Measurements from ENCODE around the gene GAL3ST2.
"Not testable (repeated sequence)": the region's sequence is repeated elsewhere in the genome, so short reads cannot be mapped to it uniquely, and the experiment has no call there.

Gene GAL3ST2

DNA sequence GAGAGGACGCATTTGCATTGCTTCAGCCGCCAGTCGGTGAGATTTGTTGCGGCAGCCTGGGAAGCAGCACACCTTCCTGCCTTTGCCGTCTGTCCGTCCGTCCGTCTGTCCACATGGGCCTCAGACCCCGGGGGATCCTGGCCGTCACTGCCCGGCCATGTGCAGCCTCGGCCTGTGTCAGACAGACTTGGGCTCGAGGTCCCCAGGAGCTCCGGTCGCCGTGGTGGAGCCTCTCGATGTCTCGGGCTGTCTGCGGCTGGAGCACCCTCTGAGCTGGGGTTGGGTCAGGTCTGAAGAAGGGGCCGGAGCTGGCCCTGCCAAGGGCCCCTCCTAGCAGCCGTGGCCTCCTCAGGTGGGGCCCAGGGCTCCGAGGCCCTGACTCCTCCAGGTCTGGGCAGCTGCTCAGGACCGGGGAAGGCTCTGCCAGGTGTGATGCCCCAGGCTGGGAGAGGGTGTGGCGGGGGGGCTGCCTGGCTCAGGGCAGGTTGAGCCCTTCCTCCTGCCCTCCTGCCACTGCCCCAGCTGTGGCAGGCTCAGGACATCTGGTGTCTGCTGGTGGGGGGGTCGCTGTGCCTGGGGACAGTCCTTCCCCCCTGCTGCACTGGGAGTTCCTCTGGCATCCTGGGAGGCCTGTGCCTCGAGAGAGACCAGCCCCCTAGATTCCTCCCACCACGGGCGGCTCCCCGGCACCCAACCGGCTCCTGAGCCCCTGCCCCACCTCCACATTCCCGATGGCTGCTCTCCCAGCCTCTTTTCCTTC is 44.2 kb downstream of the GAL3ST2 start:
- H3K27me3 ChIP-seq (ENCODE audit: control insufficient read depth in 5 of 5, insufficient read depth in 4 of 5, low read length in 5 of 5), result peaks cover 0 to 21% (median 12%) of the 10 kb centered on the region in 5 donors
- no peaks in the 10 kb centered on the region for H3K36me3 ChIP-seq (ENCODE audit: control insufficient read depth in 5 of 5, insufficient read depth in 5 of 5, low read length in 5 of 5)
- H3K4me3 ChIP-seq (ENCODE audit: low read depth in 1 of 5, low read length in 5 of 5), result peak overlapping the region in 2 of 5 donors; percentile 47 to 59
- peaks cover 0 to 2% (median 0%) of the 10 kb centered on the region in 5 donors for H3K9me3 ChIP-seq (ENCODE audit: control insufficient read depth in 5 of 5, low read length in 5 of 5)
- peaks cover 0 to 20% (median 7%) of the 10 kb centered on the region in 5 donors for H3K4me1 ChIP-seq (ENCODE audit: control insufficient read depth in 5 of 5, insufficient read depth in 5 of 5, low read length in 5 of 5)
- H3K9ac ChIP-seq (ENCODE audit: low read length in 5 of 5), result no peak overlapping the region
- no peak overlapping the region for H3K27ac ChIP-seq (ENCODE audit: low read depth, low read length)

DNA sequence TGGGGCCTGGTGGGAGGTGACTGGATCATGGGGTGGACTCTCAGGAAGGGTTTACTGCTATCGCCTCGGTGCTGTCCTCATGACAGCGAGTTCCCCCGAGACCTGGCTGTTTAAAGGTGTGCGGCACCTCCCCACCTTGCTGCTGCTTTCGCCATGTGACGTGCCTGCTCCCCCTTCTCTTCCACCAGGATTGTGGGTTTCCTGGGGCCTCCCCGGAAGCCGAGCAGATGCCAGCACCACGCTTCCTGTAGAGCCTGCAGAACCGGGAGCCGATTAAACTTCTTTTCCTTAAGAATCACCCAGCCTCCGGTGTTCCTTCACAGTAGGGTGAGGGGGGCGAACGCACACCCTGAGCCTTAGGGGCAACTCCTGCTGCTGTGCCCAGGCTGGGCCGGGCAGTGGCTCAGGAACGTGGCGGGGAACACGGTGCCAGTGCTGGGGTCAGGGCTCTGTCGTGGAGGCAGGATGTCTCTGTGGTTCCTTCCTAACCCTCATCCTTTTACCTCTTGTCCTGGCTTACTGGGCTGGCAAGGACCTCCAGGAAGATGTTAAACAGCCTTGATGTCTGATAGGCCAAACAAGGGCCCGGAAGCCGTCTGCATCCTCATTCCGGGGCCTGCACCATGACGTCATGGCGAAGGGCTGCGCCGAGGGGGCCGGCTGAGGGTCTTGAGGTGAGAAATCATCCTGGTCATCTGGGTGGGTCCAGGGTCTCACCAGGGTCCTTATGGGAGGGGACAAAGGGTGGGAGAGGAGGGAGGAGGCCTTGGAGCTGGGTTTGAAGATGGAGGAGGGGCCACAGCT is 45.0 kb downstream of the GAL3ST2 start:
- Histone ChIP-seq H3K9me3 (ENCODE audit: control insufficient read depth in 5 of 5, low read length in 5 of 5) (peaks cover 0 to 3% (median under 1%) of the 10 kb centered on the region in 5 donors), H3K4me3 (ENCODE audit: low read depth in 1 of 5, low read length in 5 of 5) (peak overlapping the region in 4 of 5 donors; percentile 6 to 59 (median 38)), H3K27ac (ENCODE audit: low read depth, low read length) (no peak overlapping the region), H3K9ac (ENCODE audit: low read length in 5 of 5) (no peak overlapping the region), H3K4me1 (ENCODE audit: control insufficient read depth in 5 of 5, insufficient read depth in 5 of 5, low read length in 5 of 5) (peaks cover 0 to 20% (median 7%) of the 10 kb centered on the region in 5 donors), H3K27me3 (ENCODE audit: control insufficient read depth in 5 of 5, insufficient read depth in 4 of 5, low read length in 5 of 5) (peaks cover 0 to 18% (median 12%) of the 10 kb centered on the region in 5 donors), H3K36me3 (ENCODE audit: control insufficient read depth in 5 of 5, insufficient read depth in 5 of 5, low read length in 5 of 5) (no peaks in the 10 kb centered on the region)

DNA sequence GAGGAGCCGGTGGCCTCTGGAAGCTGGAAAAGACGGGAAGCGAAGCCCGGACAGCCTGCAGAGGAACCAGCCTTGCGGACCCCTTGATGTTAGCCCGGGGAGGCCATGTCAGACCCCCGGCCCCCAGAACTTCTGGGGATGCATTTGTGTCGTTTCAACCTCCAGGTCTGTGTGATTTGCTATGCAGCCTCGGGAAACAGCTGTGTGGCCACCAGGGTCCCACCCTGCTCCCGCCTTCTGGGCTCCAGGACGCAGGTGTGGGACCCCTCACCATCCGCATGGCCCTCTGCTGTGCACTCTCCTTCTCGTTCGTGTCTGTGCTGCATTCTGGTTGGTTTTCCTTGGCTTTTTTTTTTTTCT is 45.6 kb downstream of the GAL3ST2 start:
- Histone ChIP-seq H3K4me3 (ENCODE audit: low read depth in 1 of 5, low read length in 5 of 5) (peak overlapping the region in 2 of 5 donors; percentile 47 to 59), H3K4me1 (ENCODE audit: control insufficient read depth in 5 of 5, insufficient read depth in 5 of 5, low read length in 5 of 5) (peaks cover 0 to 19% (median 6%) of the 10 kb centered on the region in 5 donors), H3K27me3 (ENCODE audit: control insufficient read depth in 5 of 5, insufficient read depth in 4 of 5, low read length in 5 of 5) (peaks cover 3 to 18% (median 12%) of the 10 kb centered on the region in 5 donors), H3K36me3 (ENCODE audit: control insufficient read depth in 5 of 5, insufficient read depth in 5 of 5, low read length in 5 of 5) (no peaks in the 10 kb centered on the region), H3K9me3 (ENCODE audit: control insufficient read depth in 5 of 5, low read length in 5 of 5) (peaks cover 3 to 8% (median 6%) of the 10 kb centered on the region in 5 donors), H3K27ac (ENCODE audit: low read depth, low read length) (no peak overlapping the region), H3K9ac (ENCODE audit: low read length in 5 of 5) (no peak overlapping the region)

DNA sequence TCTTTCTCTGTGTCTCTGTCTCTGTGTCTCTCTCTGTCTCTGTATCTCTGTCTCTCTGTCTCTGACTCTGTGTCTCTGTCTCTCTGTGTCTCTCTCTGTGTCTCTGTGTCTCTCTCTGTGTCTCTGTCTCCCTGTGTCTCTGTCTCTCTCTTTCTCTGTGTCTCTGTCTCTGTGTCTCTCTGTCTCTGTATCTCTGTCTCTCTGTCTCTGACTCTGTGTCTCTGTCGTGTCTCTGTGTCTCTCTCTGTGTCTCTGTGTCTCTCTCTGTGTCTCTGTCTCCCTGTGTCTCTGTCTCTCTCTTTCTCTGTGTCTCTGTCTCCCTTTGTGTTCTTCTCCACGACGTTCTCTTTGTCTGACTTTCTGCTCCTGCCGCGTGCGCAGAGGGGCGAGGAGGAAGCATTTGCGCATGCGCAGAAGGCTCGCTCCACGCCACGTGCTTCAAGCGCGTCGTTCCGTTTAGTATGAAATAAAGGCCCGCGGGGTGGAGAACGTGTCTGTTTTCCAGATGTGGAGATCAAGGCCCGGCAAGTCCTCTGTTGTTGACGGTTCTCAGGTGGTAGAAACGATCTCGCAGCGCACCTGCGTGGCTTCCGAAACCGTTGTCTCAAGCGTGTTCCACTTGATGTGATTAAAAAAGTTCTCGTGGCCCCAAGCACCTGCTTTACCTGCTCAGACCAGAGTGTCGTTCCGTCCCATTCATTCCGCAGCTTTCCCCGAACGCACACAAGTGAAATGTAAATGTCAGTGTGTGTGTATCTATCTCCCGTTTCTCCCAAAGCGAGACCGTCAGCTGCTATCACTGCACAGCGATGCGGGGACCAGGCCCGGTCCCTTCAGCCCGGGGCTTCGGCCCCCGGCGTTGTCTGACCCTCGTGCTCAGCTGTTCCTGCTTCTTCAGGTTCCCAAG is 47.2 kb downstream of the GAL3ST2 start:
- peaks cover 3 to 11% (median 9%) of the 10 kb centered on the region in 5 donors for H3K9me3 ChIP-seq (ENCODE audit: control insufficient read depth in 5 of 5, low read length in 5 of 5)
- H3K4me1 ChIP-seq (ENCODE audit: control insufficient read depth in 5 of 5, insufficient read depth in 5 of 5, low read length in 5 of 5), result peaks cover 0 to 16% (median 0%) of the 10 kb centered on the region in 5 donors
- not testable (repeated sequence) for H3K27ac ChIP-seq (ENCODE audit: low read depth, low read length)

DNA sequence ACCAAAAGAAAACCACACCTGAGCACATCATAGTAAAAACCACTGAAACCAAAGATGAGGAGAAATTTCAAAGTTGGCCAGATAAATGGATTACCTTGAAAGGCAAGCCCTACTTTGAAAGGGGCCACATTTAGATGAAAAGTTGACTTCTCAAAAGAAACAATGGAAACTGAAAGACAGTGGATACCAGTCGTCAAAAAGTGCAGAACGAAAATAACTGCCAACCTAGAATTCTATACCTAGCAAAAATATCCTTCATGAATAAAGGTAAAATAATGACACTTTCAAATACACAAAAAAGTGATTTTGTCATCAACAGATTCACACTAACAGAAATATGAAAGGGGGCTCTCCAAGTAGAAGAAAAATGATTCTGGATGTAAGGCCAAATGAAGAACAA is 50.8 kb downstream of the GAL3ST2 start:
- no peak overlapping the region for H3K4me3 ChIP-seq (ENCODE audit: low read depth in 1 of 5, low read length in 5 of 5)
- peaks cover 3 to 19% (median 12%) of the 10 kb centered on the region in 5 donors for H3K9me3 ChIP-seq (ENCODE audit: control insufficient read depth in 5 of 5, low read length in 5 of 5)
- peaks cover 0 to under 1% (median 0%) of the 10 kb centered on the region in 5 donors for H3K4me1 ChIP-seq (ENCODE audit: control insufficient read depth in 5 of 5, insufficient read depth in 5 of 5, low read length in 5 of 5)
- H3K27me3 ChIP-seq (ENCODE audit: control insufficient read depth in 5 of 5, insufficient read depth in 4 of 5, low read length in 5 of 5), result peaks cover 0 to 5% (median 4%) of the 10 kb centered on the region in 5 donors
- no peaks in the 10 kb centered on the region for H3K36me3 ChIP-seq (ENCODE audit: control insufficient read depth in 5 of 5, insufficient read depth in 5 of 5, low read length in 5 of 5)
- H3K9ac ChIP-seq (ENCODE audit: low read length in 5 of 5), result no peak overlapping the region
- no peak overlapping the region for H3K27ac ChIP-seq (ENCODE audit: low read depth, low read length)

More for the DNA sequence above, 47.2 kb downstream of the GAL3ST2 start:
- H3K4me3 ChIP-seq (ENCODE audit: low read depth in 1 of 5, low read length in 5 of 5); H3K36me3 ChIP-seq (ENCODE audit: control insufficient read depth in 5 of 5, insufficient read depth in 5 of 5, low read length in 5 of 5); H3K9ac ChIP-seq (ENCODE audit: low read length in 5 of 5): not testable (repeated sequence)
- peaks cover 3 to 18% (median 12%) of the 10 kb centered on the region in 5 donors for H3K27me3 ChIP-seq (ENCODE audit: control insufficient read depth in 5 of 5, insufficient read depth in 4 of 5, low read length in 5 of 5)

DNA sequence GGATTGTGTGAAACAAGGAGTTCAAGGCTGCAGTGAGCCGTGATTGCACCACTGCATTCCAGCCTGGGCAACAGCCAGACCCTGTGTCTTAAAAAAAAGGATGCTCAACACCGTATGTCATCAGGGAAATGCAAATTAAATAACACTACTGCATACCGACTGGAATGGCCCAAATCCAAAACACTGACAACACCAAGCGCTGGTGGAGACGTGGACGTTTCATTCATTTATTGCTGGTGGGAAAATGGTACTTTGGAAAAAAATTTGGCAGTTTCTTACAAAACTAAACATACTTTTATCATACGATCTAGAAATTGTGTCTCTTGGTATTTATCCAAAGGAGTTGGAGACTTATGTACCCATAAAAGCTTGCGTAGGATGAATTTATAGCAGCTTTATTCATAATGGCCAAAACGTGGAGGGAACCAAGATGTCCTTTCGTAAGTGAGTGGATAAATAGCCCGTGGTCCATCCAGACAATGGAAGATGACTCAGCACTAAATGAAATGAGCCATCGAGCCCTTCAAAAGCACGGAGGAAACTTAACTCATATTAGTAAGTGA is 56.6 kb downstream of the GAL3ST2 start:
- Histone ChIP-seq H3K9me3 (ENCODE audit: control insufficient read depth in 5 of 5, low read length in 5 of 5) (peaks cover 0 to 10% (median 3%) of the 10 kb centered on the region in 5 donors), H3K27ac (ENCODE audit: low read depth, low read length) (no peak overlapping the region), H3K27me3 (ENCODE audit: control insufficient read depth in 5 of 5, insufficient read depth in 4 of 5, low read length in 5 of 5) (no peaks in the 10 kb centered on the region), H3K9ac (ENCODE audit: low read length in 5 of 5) (no peak overlapping the region), H3K4me1 (ENCODE audit: control insufficient read depth in 5 of 5, insufficient read depth in 5 of 5, low read length in 5 of 5) (no peaks in the 10 kb centered on the region), H3K36me3 (ENCODE audit: control insufficient read depth in 5 of 5, insufficient read depth in 5 of 5, low read length in 5 of 5) (no peaks in the 10 kb centered on the region), H3K4me3 (ENCODE audit: low read depth in 1 of 5, low read length in 5 of 5) (no peak overlapping the region)

GRCh38 chr2:241833756-241834526 is 57.3 kb downstream of the GAL3ST2 start:
- not testable (repeated sequence) for H3K4me3 ChIP-seq (ENCODE audit: low read depth in 1 of 5, low read length in 5 of 5); H3K9me3 ChIP-seq (ENCODE audit: control insufficient read depth in 5 of 5, low read length in 5 of 5); H3K4me1 ChIP-seq (ENCODE audit: control insufficient read depth in 5 of 5, insufficient read depth in 5 of 5, low read length in 5 of 5); H3K27me3 ChIP-seq (ENCODE audit: control insufficient read depth in 5 of 5, insufficient read depth in 4 of 5, low read length in 5 of 5); H3K27ac ChIP-seq (ENCODE audit: low read depth, low read length); H3K9ac ChIP-seq (ENCODE audit: low read length in 5 of 5); H3K36me3 ChIP-seq (ENCODE audit: control insufficient read depth in 5 of 5, insufficient read depth in 5 of 5, low read length in 5 of 5)

GRCh38 chr2:241834527-241835210 is 58.0 kb downstream of the GAL3ST2 start:
- H3K27me3 ChIP-seq (ENCODE audit: control insufficient read depth in 5 of 5, insufficient read depth in 4 of 5, low read length in 5 of 5), result no peaks in the 10 kb centered on the region
- no peaks in the 10 kb centered on the region for H3K36me3 ChIP-seq (ENCODE audit: control insufficient read depth in 5 of 5, insufficient read depth in 5 of 5, low read length in 5 of 5)
- no peak overlapping the region for H3K27ac ChIP-seq (ENCODE audit: low read depth, low read length)

More at GRCh38 chr2:241834527-241835210, 58.0 kb downstream of the GAL3ST2 start:
- no peak overlapping the region for H3K9ac ChIP-seq (ENCODE audit: low read length in 5 of 5)
- H3K4me1 ChIP-seq (ENCODE audit: control insufficient read depth in 5 of 5, insufficient read depth in 5 of 5, low read length in 5 of 5), result no peaks in the 10 kb centered on the region
- no peak overlapping the region for H3K4me3 ChIP-seq (ENCODE audit: low read depth in 1 of 5, low read length in 5 of 5)
- peaks cover 0 to 10% (median 3%) of the 10 kb centered on the region in 5 donors for H3K9me3 ChIP-seq (ENCODE audit: control insufficient read depth in 5 of 5, low read length in 5 of 5)
